NCI-H2227 (cell line): ENCODE results near the gene GAGE12G.
"Not testable (repeated sequence)": the region's sequence is repeated elsewhere in the genome, so short reads cannot be mapped to it uniquely, and the experiment has no call there.

ENCODE experiments used
- DNase-seq: peaks from one replicate; lab custom pipeline; 2025; ENCODE audit not compliant: unreplicated experiment; lab: John Stamatoyannopoulos, UW

GAGE12G gene

GRCh38 chrX:49570100-49570499 is at the start of gene GAGE12G:
GAGE12G (plus strand) TSS chrX:49570400; CDS start chrX:49571555, 1,155 bp downstream.
- not testable (repeated sequence) for DNase-seq

- DNase-seq = not testable (repeated sequence)
These were observed 38.3 kb upstream of the GAGE12G start, which contains the start of gene GAGE12C for GRCh38 chrX:49531877-49532276. GAGE12C (plus strand) TSS chrX:49532177; CDS start chrX:49533332, 1,155 bp downstream.

- not testable (repeated sequence) for DNase-seq
These were observed 28.8 kb upstream of the GAGE12G start, which contains the start of gene GAGE12D for GRCh38 chrX:49541433-49541832. GAGE12D (plus strand) TSS chrX:49541733; CDS start chrX:49542888, 1,155 bp downstream.

- not testable (repeated sequence) for DNase-seq
These were observed 19.2 kb upstream of the GAGE12G start, which contains the start of gene GAGE12E for GRCh38 chrX:49550989-49551388. GAGE12E (plus strand) TSS chrX:49551289; CDS start chrX:49552444, 1,155 bp downstream.

GRCh38 chrX:49560542-49560941 is 9.7 kb upstream of the GAGE12G start, which contains the start of gene GAGE12F:
GAGE12F (plus strand) TSS chrX:49560842; CDS start chrX:49561997, 1,155 bp downstream.
- DNase-seq = not testable (repeated sequence)

- not testable (repeated sequence) for DNase-seq
These were observed 1.5 kb upstream of the GAGE12G start for GRCh38 chrX:49568728-49569127.

- DNase-seq = not testable (repeated sequence)
These were observed 1.0 kb upstream of the GAGE12G start for GRCh38 chrX:49569152-49569551.

- DNase-seq = not testable (repeated sequence)
These were observed 9.4 kb downstream of the GAGE12G start, which contains the start of gene GAGE12H for GRCh38 chrX:49579649-49580048. GAGE12H (plus strand) TSS chrX:49579949; CDS start chrX:49581104, 1,155 bp downstream.

GRCh38 chrX:49589196-49589595 is 19.0 kb downstream of the GAGE12G start, which contains the start of gene GAGE2A:
GAGE2A (plus strand) TSS chrX:49589496; CDS start chrX:49590651, 1,155 bp downstream.
- not testable (repeated sequence) for DNase-seq

- not testable (repeated sequence) for DNase-seq
These were observed 19.7 kb downstream of the GAGE12G start for GRCh38 chrX:49589769-49590478.

GRCh38 chrX:49590488-49590887 is 20.3 kb downstream of the GAGE12G start:
- not testable (repeated sequence) for DNase-seq

- not testable (repeated sequence) for DNase-seq
These were observed 28.5 kb downstream of the GAGE12G start, which contains the start of gene GAGE1 for GRCh38 chrX:49598720-49599119. GAGE1 (plus strand) TSS chrX:49599020; CDS start chrX:49600175, 1,155 bp downstream.

GRCh38 chrX:49610718-49611310 is 40.6 kb downstream of the GAGE12G start:
- no peak for DNase-seq

- DNase-seq = no peak
These were observed 48.4 kb downstream of the GAGE12G start for GRCh38 chrX:49618574-49618973.
